Urothelium cell line (cell line): ENCODE data around the gene NCEH1.

Source experiments
- DNase-seq: peaks from one replicate; pipeline ENCODE4 v3.0.0; 2011; ENCODE audit warnings: low spot score, mixed read lengths
- FAIRE-seq: peaks from 2 replicates; lab custom pipeline; 2011; peaks lifted over from hg19 to GRCh38; lab: Jason Lieb, UNC

Gene NCEH1

GRCh38 chr3:172649987-172650386 lies 60.9 kb downstream of the NCEH1 start:
- DNase-seq (no peak), FAIRE-seq (no peak)

GRCh38 chr3:172648747-172649146 lies 62.1 kb downstream of the NCEH1 start:
- no peak for FAIRE-seq
- no peak for DNase-seq

- FAIRE-seq (no peak), DNase-seq (no peak)
These were observed 63.0 kb downstream of the NCEH1 start for GRCh38 chr3:172647823-172648222.

- DNase-seq, result no peak
- FAIRE-seq, result no peak
These were observed 63.8 kb downstream of the NCEH1 start for GRCh38 chr3:172647080-172647479.

- no peak for FAIRE-seq
These were observed 64.3 kb downstream of the NCEH1 start for GRCh38 chr3:172646439-172647015.

GRCh38 chr3:172644258-172644657 lies 66.6 kb downstream of the NCEH1 start:
- no peak for FAIRE-seq
- DNase-seq, result no peak

More at GRCh38 chr3:172646439-172647015, 64.3 kb downstream of the NCEH1 start:
- DNase-seq, result no peak

GRCh38 chr3:172643506-172644179 lies 67.2 kb downstream of the NCEH1 start:
- FAIRE-seq (no peak), DNase-seq (no peak)

- FAIRE-seq, result no peak
- DNase-seq, result no peak
These were observed 69.6 kb downstream of the NCEH1 start for GRCh38 chr3:172641291-172641690.

GRCh38 chr3:172640751-172641150 lies 70.1 kb downstream of the NCEH1 start:
- no peak for FAIRE-seq
- no peak for DNase-seq

GRCh38 chr3:172635588-172635987 lies 75.3 kb downstream of the NCEH1 start:
- FAIRE-seq, result peak; percentile 30
- DNase-seq, result no peak

- FAIRE-seq (no peak), DNase-seq (no peak)
These were observed 75.9 kb downstream of the NCEH1 start for GRCh38 chr3:172634948-172635347.

GRCh38 chr3:172630316-172630715 lies 80.6 kb downstream of the NCEH1 start:
- FAIRE-seq, result no peak
- no peak for DNase-seq

- FAIRE-seq (no peak), DNase-seq (no peak)
These were observed 81.4 kb downstream of the NCEH1 start for GRCh38 chr3:172629470-172629869.

GRCh38 chr3:172627057-172627809 lies 83.6 kb downstream of the NCEH1 start:
- DNase-seq (no peak), FAIRE-seq (no peak)

GRCh38 chr3:172626021-172626640 lies 84.7 kb downstream of the NCEH1 start:
- DNase-seq, result no peak
- no peak for FAIRE-seq

GRCh38 chr3:172625404-172625803 lies 85.5 kb downstream of the NCEH1 start:
- no peak for DNase-seq
- FAIRE-seq, result no peak

- FAIRE-seq (no peak), DNase-seq (no peak)
These were observed 85.9 kb downstream of the NCEH1 start for GRCh38 chr3:172624999-172625398.

- no peak for FAIRE-seq
- peak; percentile 31 for DNase-seq
These were observed 87.8 kb downstream of the NCEH1 start for GRCh38 chr3:172622916-172623700.

GRCh38 chr3:172622156-172622555 lies 88.7 kb downstream of the NCEH1 start:
- DNase-seq, result no peak
- FAIRE-seq, result no peak

- FAIRE-seq (no peak), DNase-seq (no peak)
These were observed 92.9 kb downstream of the NCEH1 start for GRCh38 chr3:172617976-172618375.
